A549 (cell line): ENCODE results near the gene LTBP4. TPM values are rescaled to one million over a fixed set of nuclear protein-coding genes. Genes with fewer than 3 reads are reported as not detected.

Experiments used
- ATAC-seq, 2 experiments: fragments of 200-7000 bp in 1 of 2; fragments of >200 bp in 1 of 2; cut with Nextera tagmentation in 1 of 2; cut with Tn5 transposase in 1 of 2; 3 replicates each; pipeline versions ENCODE4 v1.8.0 to v1.9.1; 2018 to 2020; ENCODE audit warnings: mild to moderate bottlenecking in 1 of 2, moderate library complexity in 1 of 2
- CTCF ChIA-PET: fragments of 300-600 bp; sonication (Branson Sonifier 250); formaldehyde crosslinking; extraction: SDS; loops from one replicate; lab custom pipeline; 2021; ENCODE audit warnings: antibody characterized with exemption, inconsistent platforms; lab: Yijun Ruan, JAX
- POLR2A ChIA-PET: fragments of 350-600 bp; formaldehyde crosslinking; extraction: SDS; loops from one replicate; lab custom pipeline; 2021; ENCODE audit warnings: antibody characterized with exemption, inconsistent platforms; lab: Yijun Ruan, JAX
- DNase-seq, 2 experiments: peaks; one replicate each; pipeline versions ENCODE4 v3.0.0 to v3.0.0-alpha.2; 2011 to 2016; ENCODE audit warnings: low read depth in 1 of 2, low spot score in 1 of 2
- FAIRE-seq: peaks from 2 replicates; lab custom pipeline; 2011; peaks lifted over from hg19 to GRCh38; lab: Jason Lieb, UNC
- H3K27ac ChIP-seq, 2 experiments: fragments of >200 bp; sonication (Bioruptor Twin); formaldehyde crosslinking; 3 replicates each; pipeline ENCODE4 v1.5.1; 2016 to 2017
- H3K4me1 ChIP-seq: fragments of >200 bp; sonication (Bioruptor Twin); formaldehyde crosslinking; 3 replicates; pipeline ENCODE4 v1.6.1; 2016
- H3K4me2 ChIP-seq: fragments of >200 bp; sonication (Bioruptor Twin); formaldehyde crosslinking; 3 replicates; pipeline ENCODE4 v1.6.1; 2016
- H3K4me3 ChIP-seq: fragments of >200 bp; sonication (Bioruptor Twin); formaldehyde crosslinking; 3 replicates; pipeline ENCODE4 v1.5.1; 2016
- H3K9me3 ChIP-seq: fragments of >200 bp; sonication (Bioruptor Twin); formaldehyde crosslinking; 3 replicates; pipeline ENCODE4 v1.6.1; 2016
- CEBPB ChIP-seq, 2 experiments: fragments of >200 bp in 1 of 2; sonication (Bioruptor Twin) in 1 of 2; formaldehyde crosslinking in 1 of 2; IDR thresholded peaks; 2 replicates each; pipeline ENCODE4 v1.6.1; 2012 to 2016
- CHD4 ChIP-seq: fragments of 200-600 bp; sonication (generic); IDR thresholded peaks from 2 replicates; pipeline ENCODE4 v1.6.1; 2016; ENCODE audit warnings: antibody characterized with exemption, mild to moderate bottlenecking, borderline replicate concordance
- EHF ChIP-seq: fragments of 250-450 bp; sonication (Bioruptor Pico); IDR thresholded peaks from 2 replicates; pipeline ENCODE4 v1.5.0; 2020; ENCODE audit warnings: mild to moderate bottlenecking
- FOSB ChIP-seq: fragments of 250-450 bp; sonication (Bioruptor Pico); IDR thresholded peaks from 2 replicates; pipeline ENCODE4 v1.5.0; 2020; ENCODE audit warnings: mild to moderate bottlenecking, moderate library complexity
- FOXS1 ChIP-seq: fragments of 250-450 bp; sonication (Bioruptor Pico); IDR thresholded peaks from 2 replicates; pipeline ENCODE4 v1.5.0; 2020; ENCODE audit warnings: mild to moderate bottlenecking, moderate library complexity
- GATA3 ChIP-seq: IDR thresholded peaks from 2 replicates; pipeline ENCODE4 v1.6.1; 2012; ENCODE audit warnings: borderline replicate concordance
- HEYL ChIP-seq: fragments of 250-450 bp; sonication (Bioruptor Pico); IDR thresholded peaks from 2 replicates; pipeline ENCODE4 v1.8.0; 2021; ENCODE audit warnings: mild to moderate bottlenecking, moderate library complexity
- HOXB5 ChIP-seq: fragments of 250-450 bp; sonication (Bioruptor Pico); IDR thresholded peaks from 2 replicates; pipeline ENCODE4 v1.5.0; 2020; ENCODE audit warnings: mild to moderate bottlenecking, moderate library complexity
- JUN ChIP-seq, 2 experiments: fragments of >200 bp; sonication (Bioruptor Twin); formaldehyde crosslinking; IDR thresholded peaks; 2 replicates in 1 of 2; 3 replicates in 1 of 2; pipeline ENCODE4 v1.6.1; 2016 to 2017
- KDM5A ChIP-seq: fragments of 200-600 bp; sonication (generic); IDR thresholded peaks from 2 replicates; pipeline ENCODE4 v1.6.1; 2016; ENCODE audit warnings: antibody characterized with exemption, mild to moderate bottlenecking
- MAZ ChIP-seq: fragments of 150-350 bp; IDR thresholded peaks from 2 replicates; pipeline ENCODE4 v1.6.1; 2014; ENCODE audit warnings: antibody characterized with exemption, low read depth, low read length, borderline replicate concordance
- NPAS2 ChIP-seq: fragments of 250-450 bp; sonication (Bioruptor Pico); IDR thresholded peaks from 2 replicates; pipeline ENCODE4 v1.8.0; 2022; ENCODE audit warnings: mild to moderate bottlenecking, moderate library complexity, borderline replicate concordance
- NR3C1 ChIP-seq: fragments of >200 bp; sonication (Bioruptor Twin); formaldehyde crosslinking; IDR thresholded peaks from 3 replicates; pipeline ENCODE4 v1.6.1; 2017
- RAD21 ChIP-seq, 2 experiments: fragments of >200 bp in 1 of 2; sonication (Bioruptor Twin) in 1 of 2; formaldehyde crosslinking in 1 of 2; IDR thresholded peaks in 1 of 2; conservative IDR thresholded peaks in 1 of 2; 2 replicates in 1 of 2; 3 replicates in 1 of 2; pipeline ENCODE4 v1.6.1; 2012 to 2018; ENCODE audit warnings: inconsistent platforms in 1 of 2
- RARB ChIP-seq: fragments of 250-450 bp; sonication (Bioruptor Pico); IDR thresholded peaks from 2 replicates; pipeline ENCODE4 v1.8.0; 2021; ENCODE audit warnings: mild to moderate bottlenecking, moderate library complexity
- RCOR1 ChIP-seq: fragments of 150-350 bp; IDR thresholded peaks from 2 replicates; pipeline ENCODE4 v1.6.1; 2014; ENCODE audit warnings: antibody characterized with exemption, low read length, low read depth
- RFX5 ChIP-seq: fragments of 450-650 bp; IDR thresholded peaks from 2 replicates; pipeline ENCODE4 v1.7.1; 2014; ENCODE audit warnings: antibody characterized with exemption, mild to moderate bottlenecking, moderate library complexity
- RNF2 ChIP-seq: fragments of 200-600 bp; sonication (generic); IDR thresholded peaks from 2 replicates; pipeline ENCODE4 v1.6.1; 2016; ENCODE audit warnings: low read depth, mild to moderate bottlenecking, antibody characterized with exemption, moderate library complexity, borderline replicate concordance
- ZNF302 ChIP-seq: fragments of 250-450 bp; sonication (Bioruptor Pico); IDR thresholded peaks from 2 replicates; pipeline ENCODE4 v1.9.0; 2021; ENCODE audit warnings: inconsistent platforms, mild to moderate bottlenecking, moderate library complexity
- ZSCAN20 ChIP-seq: fragments of 250-450 bp; sonication (Bioruptor Pico); IDR thresholded peaks from 2 replicates; pipeline ENCODE4 v1.8.0; 2022; ENCODE audit warnings: mild to moderate bottlenecking, moderate library complexity
- WGBS: methylation state at CpG from one replicate; pipeline ENCODE4 v1.1.6; 2017; ENCODE audit errors: missing lambda C conversion rate; 5-methylcytosine and 5-hydroxymethylcytosine counted together
- polyA plus RNA-seq, 4 experiments: library from polyadenylated mRNA; depleted of rRNA in 3 of 4; stranded (reverse); fragments of >200 nt; fragmentation: RNase III in 1 of 4; extraction: RNeasy Plus Mini Kit Qiagen cat#74134 plus additional on column Dnase treatment in 1 of 4; gene quantifications; 2 replicates in 3 of 4; 3 replicates in 1 of 4; pipeline ENCODE4 v1.2.3, GENCODE V29; 2011 to 2017
- TF ChIP-seq, protein P1 (sequence below): IDR thresholded peaks from 2 replicates; pipeline ENCODE4 v1.6.1; 2012

LTBP4 gene
- polyA plus RNA-seq, 2 of the 4 experiments (the other 2 are of a cell fraction): 23.1 to 43.2 TPM

GRCh38 chr19:40617961-40618360 lies 16.8 kb downstream of the LTBP4 start (continued):
- TF ChIP-seq, protein P1, sequence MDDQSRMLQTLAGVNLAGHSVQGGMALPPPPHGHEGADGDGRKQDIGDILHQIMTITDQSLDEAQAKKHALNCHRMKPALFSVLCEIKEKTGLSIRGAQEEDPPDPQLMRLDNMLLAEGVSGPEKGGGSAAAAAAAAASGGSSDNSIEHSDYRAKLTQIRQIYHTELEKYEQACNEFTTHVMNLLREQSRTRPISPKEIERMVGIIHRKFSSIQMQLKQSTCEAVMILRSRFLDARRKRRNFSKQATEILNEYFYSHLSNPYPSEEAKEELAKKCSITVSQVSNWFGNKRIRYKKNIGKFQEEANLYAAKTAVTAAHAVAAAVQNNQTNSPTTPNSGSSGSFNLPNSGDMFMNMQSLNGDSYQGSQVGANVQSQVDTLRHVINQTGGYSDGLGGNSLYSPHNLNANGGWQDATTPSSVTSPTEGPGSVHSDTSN: no peak
- TF ChIP-seq CHD4: no peak
- no peak for TF ChIP-seq NPAS2
- TF ChIP-seq, all 56 proteins: peak for 0

- H3K4me3 ChIP-seq: no peak overlapping the region
- no peak overlapping the region for H3K27ac ChIP-seq
- 77% methylated on average over 10 of the region's 11 CpGs for WGBS
- no peak for DNase-seq
- 0 out of 6 replicates have a peak, but pooled peaks of 1 of the 2 experiments have one; percentile 1 for ATAC-seq
- CTCF ChIA-PET: interaction anchor here (0.5 to 15.6 kb wide), 18 partner anchors 10 to 314 kb away, joined by 3 to 423 read pairs (median 5); no protein-coding TSS in a partner anchor
- POLR2A ChIA-PET: interaction anchor here (1.0 kb wide), 1 partner anchor 14 kb away, joined by 3 read pairs; no protein-coding TSS in a partner anchor
- H3K4me1 ChIP-seq: peaks cover 8% of the 10 kb centered on the region; the same call in 2 of the 3 replicates
- H3K9me3 ChIP-seq: no peaks in the 10 kb centered on the region
- no peak overlapping the region for H3K4me2 ChIP-seq
- no peak for TF ChIP-seq HEYL (CRISPR knock-in tag)
- no peak for TF ChIP-seq KDM5A
- no peak for TF ChIP-seq RCOR1
- TF ChIP-seq HOXB5 (CRISPR knock-in tag): no peak
- TF ChIP-seq RFX5: no peak
- TF ChIP-seq FOXS1: no peak
- no peak for TF ChIP-seq ZSCAN20 (CRISPR knock-in tag)
- TF ChIP-seq, protein P1: no peak
- no peak for TF ChIP-seq RAD21 (conservative IDR thresholded peaks at IDR 0.05 in 1 of 2, IDR thresholded peaks at IDR 0.05 in 1 of 2)
- no peak for TF ChIP-seq FOSB (CRISPR knock-in tag)
- no peak for TF ChIP-seq JUN (IDR thresholded peaks at IDR 0.05)
- TF ChIP-seq CEBPB (IDR thresholded peaks at IDR 0.05): no peak
- TF ChIP-seq RNF2: no peak
- FAIRE-seq: peak; percentile 7
Observed at GRCh38 chr19:40619333-40620160, 18.4 kb downstream of the LTBP4 start.

DNA sequence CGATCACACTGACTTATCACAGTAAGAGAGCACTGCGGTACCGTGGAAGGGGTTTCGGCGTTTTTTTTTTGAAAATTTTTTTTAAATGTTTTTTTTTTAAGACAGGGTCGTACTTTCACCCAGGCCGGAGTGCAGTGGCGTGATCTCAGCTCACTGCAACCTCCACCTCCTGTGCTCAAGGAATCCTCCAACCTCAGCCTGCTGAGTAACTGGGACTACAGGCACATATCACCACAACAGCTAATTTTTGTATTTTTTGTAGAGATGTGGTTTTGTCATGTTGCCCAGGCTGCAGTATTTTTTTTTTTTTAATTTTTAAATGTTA lies 19.0 kb downstream of the LTBP4 start:
- no peaks in the 10 kb centered on the region for H3K9me3 ChIP-seq
- peaks cover 6% of the 10 kb centered on the region; the same call in 2 of the 3 replicates for H3K4me1 ChIP-seq
- H3K4me2 ChIP-seq: no peak overlapping the region
- POLR2A ChIA-PET: interaction anchor here (0.6 to 2.0 kb wide), 2 partner anchors 16 to 24 kb away, joined by 3 to 14 read pairs; no protein-coding TSS in a partner anchor
- 92% methylated on average over 8 of the region's 8 CpGs for WGBS
- no peak overlapping the region for H3K27ac ChIP-seq
- TF ChIP-seq ZSCAN20 (CRISPR knock-in tag) (no peak), GATA3 (no peak), EHF (CRISPR knock-in tag) (no peak), HEYL (CRISPR knock-in tag) (no peak), MAZ (no peak), NR3C1 (no peak), RARB (CRISPR knock-in tag) (no peak), ZNF302 (CRISPR knock-in tag) (no peak), CEBPB (IDR thresholded peaks at IDR 0.05) (no peak)
- TF ChIP-seq, all 56 proteins: peak for 0
- H3K4me3 ChIP-seq: no peak overlapping the region
- DNase-seq: no peak
- ATAC-seq: no peak
- FAIRE-seq: no peak
- CTCF ChIA-PET: interaction anchor here (1.0 to 15.6 kb wide), 12 partner anchors 11 to 315 kb away, joined by 3 to 423 read pairs (median 7); no protein-coding TSS in a partner anchor
